Measurements from ENCODE around the gene ABCA1.

ABCA1 gene

DNA sequence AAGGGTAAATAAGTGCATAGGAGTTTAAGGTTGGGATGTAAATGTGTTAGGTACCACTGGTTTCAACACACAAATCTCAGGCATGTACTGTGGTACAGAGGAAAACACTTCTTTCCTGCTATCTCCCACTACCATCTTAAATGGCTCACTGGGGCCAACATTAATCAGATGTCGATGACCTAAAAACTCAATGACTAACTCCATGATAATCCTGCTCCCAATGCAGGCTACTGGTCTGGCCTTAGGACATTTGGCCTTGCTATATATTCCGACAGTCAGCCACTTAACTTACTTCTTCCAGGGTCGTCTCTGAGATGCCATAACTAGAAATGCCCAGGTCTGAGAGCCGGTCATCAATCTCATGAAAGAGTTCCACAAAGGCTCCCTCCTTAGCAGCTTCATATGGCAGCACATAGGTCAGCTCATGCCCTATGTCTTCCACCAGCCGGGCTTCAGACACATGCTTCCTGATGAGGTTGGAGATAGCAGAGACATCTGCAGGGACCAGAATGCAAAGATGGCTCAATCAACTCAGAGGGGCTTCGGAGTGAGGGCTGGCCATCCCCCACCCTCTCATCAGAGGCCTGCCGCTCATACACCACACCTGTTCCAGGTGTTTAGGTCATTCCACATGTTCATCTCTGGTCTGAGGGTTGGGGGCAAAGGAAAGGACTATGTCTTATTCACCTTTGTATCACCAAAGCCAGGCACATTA is 111.9 kb downstream of the ABCA1 start:
- TF ChIP-seq, protein P1, sequence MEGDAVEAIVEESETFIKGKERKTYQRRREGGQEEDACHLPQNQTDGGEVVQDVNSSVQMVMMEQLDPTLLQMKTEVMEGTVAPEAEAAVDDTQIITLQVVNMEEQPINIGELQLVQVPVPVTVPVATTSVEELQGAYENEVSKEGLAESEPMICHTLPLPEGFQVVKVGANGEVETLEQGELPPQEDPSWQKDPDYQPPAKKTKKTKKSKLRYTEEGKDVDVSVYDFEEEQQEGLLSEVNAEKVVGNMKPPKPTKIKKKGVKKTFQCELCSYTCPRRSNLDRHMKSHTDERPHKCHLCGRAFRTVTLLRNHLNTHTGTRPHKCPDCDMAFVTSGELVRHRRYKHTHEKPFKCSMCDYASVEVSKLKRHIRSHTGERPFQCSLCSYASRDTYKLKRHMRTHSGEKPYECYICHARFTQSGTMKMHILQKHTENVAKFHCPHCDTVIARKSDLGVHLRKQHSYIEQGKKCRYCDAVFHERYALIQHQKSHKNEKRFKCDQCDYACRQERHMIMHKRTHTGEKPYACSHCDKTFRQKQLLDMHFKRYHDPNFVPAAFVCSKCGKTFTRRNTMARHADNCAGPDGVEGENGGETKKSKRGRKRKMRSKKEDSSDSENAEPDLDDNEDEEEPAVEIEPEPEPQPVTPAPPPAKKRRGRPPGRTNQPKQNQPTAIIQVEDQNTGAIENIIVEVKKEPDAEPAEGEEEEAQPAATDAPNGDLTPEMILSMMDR (IDR thresholded peaks at IDR 0.05) = no peak
- Histone ChIP-seq H3K9ac (no peak overlapping the region), H3K9me3 (ENCODE audit: control insufficient read depth, low read length) (no peaks in the 10 kb centered on the region), H3K4me2 (ENCODE audit: low read length) (no peak overlapping the region), H3K27me3 (ENCODE audit: control insufficient read depth, insufficient read depth, low read length) (no peaks in the 10 kb centered on the region), H3K36me3 (ENCODE audit: control insufficient read depth, insufficient read depth, low read length) (no peaks in the 10 kb centered on the region), H3K4me1 (no peaks in the 10 kb centered on the region), H3K79me2 (no peaks in the 10 kb centered on the region), H3K4me3 (ENCODE audit: low read depth, low read length) (no peak overlapping the region), H3K27ac (no peak overlapping the region), H2AFZ (no peak overlapping the region)

DNA sequence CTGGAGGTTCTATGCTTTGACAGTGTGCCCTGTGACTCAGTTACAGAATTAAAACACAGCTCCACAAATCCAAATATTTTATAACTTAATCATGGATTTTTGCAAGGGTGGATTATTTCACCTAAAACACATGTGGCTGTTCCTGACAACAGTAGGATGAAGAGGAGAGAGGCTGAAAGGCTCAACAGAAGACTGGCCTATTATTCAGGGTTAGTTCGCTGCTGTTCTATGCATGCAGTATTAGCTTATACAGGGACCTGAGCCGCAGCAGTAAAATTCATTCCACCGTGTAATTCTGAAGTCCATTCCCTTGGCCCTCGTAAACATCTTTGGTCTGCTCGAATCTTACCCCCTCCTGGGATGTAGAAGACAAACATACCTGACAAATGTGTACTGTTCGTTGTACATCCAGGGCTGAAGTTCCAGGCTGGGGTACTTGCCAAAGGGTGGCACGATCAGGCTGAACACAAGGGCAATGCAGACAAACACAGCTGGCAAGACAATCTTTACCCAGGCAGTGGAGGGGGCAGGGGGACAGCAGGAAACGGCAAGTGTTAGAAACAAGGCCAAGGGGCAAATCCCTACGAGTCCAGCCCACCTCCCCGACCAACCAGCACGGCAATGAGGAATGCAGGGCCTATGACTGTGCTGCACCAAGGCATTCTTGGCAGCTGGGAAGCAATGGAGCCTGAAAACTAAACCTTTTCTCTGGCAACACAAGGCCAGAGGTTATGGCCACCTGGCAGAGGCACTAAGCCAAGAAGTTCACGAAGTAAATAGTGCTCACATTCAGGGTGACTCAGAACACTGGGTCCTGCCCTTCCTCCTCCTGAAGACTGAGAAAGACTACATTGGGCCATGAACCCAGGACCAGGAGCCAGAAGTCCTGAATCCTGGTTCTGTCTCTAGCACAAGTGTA is 117.3 kb downstream of the ABCA1 start:
- Histone ChIP-seq H3K4me1 (no peaks in the 10 kb centered on the region), H3K9ac (no peak overlapping the region), H3K27ac (no peak overlapping the region), H2AFZ (no peak overlapping the region), H3K27me3 (ENCODE audit: control insufficient read depth, insufficient read depth, low read length) (no peaks in the 10 kb centered on the region), H3K4me3 (ENCODE audit: low read depth, low read length) (no peak overlapping the region), H3K36me3 (ENCODE audit: control insufficient read depth, insufficient read depth, low read length) (no peaks in the 10 kb centered on the region), H3K4me2 (ENCODE audit: low read length) (no peak overlapping the region), H3K79me2 (no peaks in the 10 kb centered on the region), H3K9me3 (ENCODE audit: control insufficient read depth, low read length) (no peaks in the 10 kb centered on the region)
- TF ChIP-seq, protein P1 (IDR thresholded peaks at IDR 0.05) = no peak

DNA sequence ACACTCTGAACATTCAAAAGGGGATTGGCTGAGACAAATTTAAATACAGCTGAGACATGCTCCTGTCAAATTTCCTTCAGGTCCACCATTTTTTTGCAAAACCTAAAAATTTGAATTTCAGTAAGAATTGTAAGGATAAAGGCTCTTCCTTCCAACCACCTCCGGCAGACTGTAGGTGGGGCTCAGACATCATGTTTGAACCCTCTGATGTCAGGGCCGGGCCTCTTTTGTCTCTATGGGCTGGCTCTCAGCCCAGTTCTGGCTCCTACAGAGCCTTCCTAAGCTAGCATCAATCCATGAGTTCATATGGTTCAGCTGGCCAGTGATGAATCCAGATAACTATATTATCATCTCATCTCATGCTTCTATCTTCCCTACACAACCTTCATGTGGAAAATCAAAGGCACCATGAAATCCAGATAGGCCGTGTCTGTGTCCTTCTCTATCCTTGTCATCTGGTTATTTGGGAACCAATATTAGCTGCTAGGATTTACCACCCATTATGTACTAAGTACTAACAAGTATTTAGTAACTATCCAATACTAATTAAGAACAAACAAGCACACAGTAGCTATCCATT is 119.8 kb downstream of the ABCA1 start:
- no peak overlapping the region for H3K9ac ChIP-seq
- TF ChIP-seq, protein P1 (IDR thresholded peaks at IDR 0.05) = no peak

DNA sequence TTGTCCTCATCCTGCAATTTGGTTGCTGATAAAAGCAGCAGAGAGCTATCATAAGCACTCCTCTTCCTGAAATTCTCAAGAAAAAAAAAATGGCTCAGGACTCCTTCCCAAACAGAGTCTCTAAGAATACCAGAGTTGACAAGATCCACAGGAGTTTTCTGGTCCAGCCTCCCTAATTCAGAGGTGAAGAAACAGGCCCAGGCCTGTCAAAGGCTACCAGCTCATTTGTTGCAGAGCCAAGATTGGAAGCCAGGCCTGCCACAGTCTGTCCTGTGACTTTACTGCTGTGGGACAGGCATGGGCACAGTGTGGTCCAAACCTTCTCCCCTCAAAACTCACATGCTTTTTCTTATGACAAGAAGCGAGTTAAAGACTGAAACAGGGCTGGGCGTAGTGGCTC is 122.5 kb downstream of the ABCA1 start:
- no peak overlapping the region for H3K9ac ChIP-seq
- H3K79me2 ChIP-seq = no peaks in the 10 kb centered on the region
- no peaks in the 10 kb centered on the region for H3K4me1 ChIP-seq
- no peak overlapping the region for H3K4me2 ChIP-seq (ENCODE audit: low read length)
- H3K27ac ChIP-seq = no peak overlapping the region
- TF ChIP-seq, protein P1 (IDR thresholded peaks at IDR 0.05) = no peak
- no peaks in the 10 kb centered on the region for H3K36me3 ChIP-seq (ENCODE audit: control insufficient read depth, insufficient read depth, low read length)
- H3K9me3 ChIP-seq (ENCODE audit: control insufficient read depth, low read length) = no peaks in the 10 kb centered on the region
- no peak overlapping the region for H3K4me3 ChIP-seq (ENCODE audit: low read depth, low read length)
- no peak overlapping the region for H2AFZ ChIP-seq
- H3K27me3 ChIP-seq (ENCODE audit: control insufficient read depth, insufficient read depth, low read length) = no peaks in the 10 kb centered on the region

More for the DNA sequence above, 119.8 kb downstream of the ABCA1 start:
- Histone ChIP-seq H3K4me1 (no peaks in the 10 kb centered on the region), H3K27me3 (ENCODE audit: control insufficient read depth, insufficient read depth, low read length) (no peaks in the 10 kb centered on the region), H3K4me2 (ENCODE audit: low read length) (no peak overlapping the region), H3K27ac (no peak overlapping the region), H3K79me2 (no peaks in the 10 kb centered on the region), H3K9me3 (ENCODE audit: control insufficient read depth, low read length) (no peaks in the 10 kb centered on the region), H2AFZ (no peak overlapping the region), H3K4me3 (ENCODE audit: low read depth, low read length) (no peak overlapping the region), H3K36me3 (ENCODE audit: control insufficient read depth, insufficient read depth, low read length) (no peaks in the 10 kb centered on the region)
